Osteoblast (primary cell): ENCODE data around the gene PHLDB1. TPM values are rescaled to one million over a fixed set of nuclear protein-coding genes. Genes with fewer than 3 reads are reported as not detected.

Experiments
- DNase-seq: peaks from one replicate; pipeline ENCODE4 v3.0.0; 2011; ENCODE audit warnings: low spot score, mixed read lengths; ENCODE audit not compliant: insufficient read length; ENCODE audit errors: missing footprints
- H2AFZ ChIP-seq: 2 replicates; pipeline ENCODE4 v1.6.0; 2011; ENCODE audit warnings: mild to moderate bottlenecking, low read length
- H3K27ac ChIP-seq: 2 replicates; pipeline ENCODE4 v1.5.1; 2011; ENCODE audit warnings: mild to moderate bottlenecking, low read depth, low read length, moderate library complexity
- H3K27me3 ChIP-seq: 2 replicates; pipeline ENCODE4 v1.6.0; 2012; ENCODE audit warnings: mild to moderate bottlenecking, control low read depth, inconsistent platforms, low read length, moderate library complexity; ENCODE audit not compliant: insufficient read depth
- H3K36me3 ChIP-seq: 2 replicates; pipeline ENCODE4 v1.5.1; 2011; ENCODE audit warnings: mild to moderate bottlenecking, low read length, control low read depth, moderate library complexity; ENCODE audit not compliant: insufficient read depth
- H3K4me1 ChIP-seq: 2 replicates; pipeline ENCODE4 v1.5.1; 2011; ENCODE audit warnings: mild to moderate bottlenecking, low read length, control low read depth, moderate library complexity; ENCODE audit not compliant: insufficient read depth
- H3K4me2 ChIP-seq: 2 replicates; pipeline ENCODE4 v1.6.0; 2011; ENCODE audit warnings: mild to moderate bottlenecking, low read length; ENCODE audit not compliant: insufficient read depth
- H3K4me3 ChIP-seq: fragments of 200-600 bp; sonication (generic); 3 replicates; pipeline ENCODE4 v1.5.1; 2012; ENCODE audit warnings: mild to moderate bottlenecking, low read length, inconsistent platforms; ENCODE audit not compliant: insufficient read depth
- H3K79me2 ChIP-seq: 2 replicates; pipeline ENCODE4 v1.6.0; 2012; ENCODE audit warnings: mild to moderate bottlenecking, low read length, control low read depth, inconsistent platforms; ENCODE audit not compliant: insufficient read depth
- H3K9me3 ChIP-seq: 2 replicates; pipeline ENCODE4 v1.5.1; 2011; ENCODE audit warnings: low read depth, low read length, control low read depth
- H4K20me1 ChIP-seq: 2 replicates; pipeline ENCODE4 v1.6.0; 2012; ENCODE audit warnings: mild to moderate bottlenecking, low read length, control low read depth; ENCODE audit not compliant: insufficient read depth
- total RNA-seq: library from RNA; depleted of rRNA; stranded (reverse); fragments of >200 nt; gene quantifications from 2 replicates; pipeline ENCODE4 v1.2.3, GENCODE V29; 2012
- TF ChIP-seq, protein P1 (sequence below): IDR thresholded peaks from 2 replicates; pipeline ENCODE4 v1.5.1; 2011; ENCODE audit warnings: mild to moderate bottlenecking, low read depth, low read length, moderate library complexity; ENCODE audit errors: extremely low read depth

PHLDB1 gene
- total RNA-seq, 1 donor, result 96.3 TPM

- Histone ChIP-seq H3K79me2 (peaks cover 41% of the 10 kb centered on the region), H3K4me2 (no peak overlapping the region), H2AFZ (no peak overlapping the region), H3K27me3 (no peaks in the 10 kb centered on the region), H3K36me3 (peaks cover 31% of the 10 kb centered on the region), H4K20me1 (no peaks in the 10 kb centered on the region), H3K9me3 (no peaks in the 10 kb centered on the region), H3K4me1 (peaks cover 55% of the 10 kb centered on the region), H3K4me3 (no peak overlapping the region), H3K27ac (peak overlapping the region; percentile 36)
- TF ChIP-seq, protein P1, sequence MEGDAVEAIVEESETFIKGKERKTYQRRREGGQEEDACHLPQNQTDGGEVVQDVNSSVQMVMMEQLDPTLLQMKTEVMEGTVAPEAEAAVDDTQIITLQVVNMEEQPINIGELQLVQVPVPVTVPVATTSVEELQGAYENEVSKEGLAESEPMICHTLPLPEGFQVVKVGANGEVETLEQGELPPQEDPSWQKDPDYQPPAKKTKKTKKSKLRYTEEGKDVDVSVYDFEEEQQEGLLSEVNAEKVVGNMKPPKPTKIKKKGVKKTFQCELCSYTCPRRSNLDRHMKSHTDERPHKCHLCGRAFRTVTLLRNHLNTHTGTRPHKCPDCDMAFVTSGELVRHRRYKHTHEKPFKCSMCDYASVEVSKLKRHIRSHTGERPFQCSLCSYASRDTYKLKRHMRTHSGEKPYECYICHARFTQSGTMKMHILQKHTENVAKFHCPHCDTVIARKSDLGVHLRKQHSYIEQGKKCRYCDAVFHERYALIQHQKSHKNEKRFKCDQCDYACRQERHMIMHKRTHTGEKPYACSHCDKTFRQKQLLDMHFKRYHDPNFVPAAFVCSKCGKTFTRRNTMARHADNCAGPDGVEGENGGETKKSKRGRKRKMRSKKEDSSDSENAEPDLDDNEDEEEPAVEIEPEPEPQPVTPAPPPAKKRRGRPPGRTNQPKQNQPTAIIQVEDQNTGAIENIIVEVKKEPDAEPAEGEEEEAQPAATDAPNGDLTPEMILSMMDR, result no peak
- DNase-seq, result no peak
Observed at GRCh38 chr11:118615282-118615975, 8.0 kb downstream of the PHLDB1 start.

- no peak overlapping the region for H2AFZ ChIP-seq
- no peaks in the 10 kb centered on the region for H4K20me1 ChIP-seq
- H3K27ac ChIP-seq, result peak overlapping the region; percentile 36
- peaks cover 59% of the 10 kb centered on the region for H3K4me1 ChIP-seq
- H3K4me3 ChIP-seq, result no peak overlapping the region
- peaks cover 36% of the 10 kb centered on the region for H3K79me2 ChIP-seq
- no peaks in the 10 kb centered on the region for H3K9me3 ChIP-seq
- H3K27me3 ChIP-seq, result no peaks in the 10 kb centered on the region
- H3K4me2 ChIP-seq, result no peak overlapping the region
- no peak for DNase-seq
- TF ChIP-seq, protein P1, result no peak
- peaks cover 31% of the 10 kb centered on the region for H3K36me3 ChIP-seq
Observed at GRCh38 chr11:118615976-118616371, 8.6 kb downstream of the PHLDB1 start.

GRCh38 chr11:118618115-118618990 lies 10.9 kb downstream of the PHLDB1 start:
- H3K4me3 ChIP-seq, result peak overlapping the region; percentile 37
- H3K9me3 ChIP-seq, result no peaks in the 10 kb centered on the region
- H4K20me1 ChIP-seq, result peaks cover 4% of the 10 kb centered on the region
- H3K79me2 ChIP-seq, result peaks cover 27% of the 10 kb centered on the region
- TF ChIP-seq, protein P1, result no peak
- H3K36me3 ChIP-seq, result peaks cover 29% of the 10 kb centered on the region
- peak overlapping the region; percentile 7 for H2AFZ ChIP-seq
- H3K27ac ChIP-seq, result peak overlapping the region; percentile 99
- H3K4me1 ChIP-seq, result peaks cover 63% of the 10 kb centered on the region
- no peaks in the 10 kb centered on the region for H3K27me3 ChIP-seq
- peak overlapping the region; percentile 100 for H3K4me2 ChIP-seq
- DNase-seq, result no peak

DNA sequence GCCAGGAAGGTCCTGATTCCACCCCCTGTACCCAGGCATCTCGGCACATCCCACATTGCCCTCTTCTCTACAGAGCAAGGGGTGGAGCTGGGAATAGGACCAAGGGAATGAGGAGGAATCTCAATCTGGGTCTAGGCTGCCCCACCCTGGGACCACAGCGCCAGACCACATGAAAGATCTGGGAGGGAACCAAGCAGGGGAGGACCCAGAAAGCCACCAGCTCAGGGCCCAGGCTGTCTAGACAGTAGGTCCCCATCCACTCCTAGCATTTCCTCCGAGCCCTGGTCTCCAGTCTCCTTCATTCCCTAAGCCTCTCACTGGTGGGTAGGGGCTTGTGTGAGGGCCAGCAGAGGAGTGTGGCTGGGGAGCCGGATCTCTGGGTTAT lies 11.6 kb downstream of the PHLDB1 start:
- H3K36me3 ChIP-seq, result peaks cover 24% of the 10 kb centered on the region
- H3K4me2 ChIP-seq, result peak overlapping the region; percentile 100
- TF ChIP-seq, protein P1, result no peak
- H3K27me3 ChIP-seq, result no peaks in the 10 kb centered on the region
- DNase-seq, result peak; percentile 84
- H3K27ac ChIP-seq, result peak overlapping the region; percentile 99
- H3K4me1 ChIP-seq, result peaks cover 67% of the 10 kb centered on the region
- no peak overlapping the region for H2AFZ ChIP-seq
- H3K9me3 ChIP-seq, result no peaks in the 10 kb centered on the region
- peaks cover 27% of the 10 kb centered on the region for H3K79me2 ChIP-seq
- peaks cover 5% of the 10 kb centered on the region for H4K20me1 ChIP-seq
- peak overlapping the region; percentile 33 for H3K4me3 ChIP-seq
